HEK293 (cell line): Measurements from ENCODE around the gene FAM120C.

Experiments
- GFI1B ChIP-seq: fragments of 450-650 bp; formaldehyde crosslinking; IDR thresholded peaks from 2 replicates; pipeline ENCODE4 v1.5.1; 2016; ENCODE audit warnings: missing biosample characterization, missing genetic modification characterization
- HOXA7 ChIP-seq: sonication (generic); formaldehyde crosslinking; IDR thresholded peaks from 2 replicates; pipeline ENCODE4 v1.8.1; 2022; ENCODE audit warnings: missing genetic modification reagents, borderline replicate concordance
- KLF10 ChIP-seq: fragments of 450-650 bp; IDR thresholded peaks from 2 replicates; pipeline ENCODE4 v1.5.1; 2018; ENCODE audit warnings: missing biosample characterization, mild to moderate bottlenecking, missing genetic modification characterization
- KLF9 ChIP-seq: fragments of 450-650 bp; formaldehyde crosslinking; IDR thresholded peaks from 2 replicates; pipeline ENCODE4 v1.5.1; 2016; ENCODE audit warnings: missing biosample characterization, missing genetic modification characterization, low read depth
- OSR2 ChIP-seq: fragments of 450-650 bp; formaldehyde crosslinking; IDR thresholded peaks from 2 replicates; pipeline ENCODE4 v1.5.1; 2016; ENCODE audit warnings: missing biosample characterization, missing genetic modification characterization
- SALL2 ChIP-seq: fragments of 450-650 bp; formaldehyde crosslinking; IDR thresholded peaks from 2 replicates; pipeline ENCODE4 v1.5.0; 2017; ENCODE audit warnings: missing biosample characterization, mild to moderate bottlenecking, missing genetic modification characterization, borderline replicate concordance
- ZBTB48 ChIP-seq: fragments of 450-650 bp; formaldehyde crosslinking; IDR thresholded peaks from 2 replicates; pipeline ENCODE4 v1.5.1; 2016; ENCODE audit warnings: missing biosample characterization, missing genetic modification characterization
- ZIC2 ChIP-seq: fragments of 450-650 bp; formaldehyde crosslinking; IDR thresholded peaks from 2 replicates; pipeline ENCODE4 v1.5.1; 2016; ENCODE audit warnings: missing biosample characterization, missing genetic modification characterization
- ZNF10 ChIP-seq: fragments of 450-650 bp; formaldehyde crosslinking; IDR thresholded peaks from 2 replicates; pipeline ENCODE4 v1.5.1; 2017; ENCODE audit warnings: missing biosample characterization, missing genetic modification characterization
- ZNF114 ChIP-seq: fragments of 450-650 bp; formaldehyde crosslinking; IDR thresholded peaks from 2 replicates; pipeline ENCODE4 v1.5.0; 2017; ENCODE audit warnings: missing biosample characterization, missing genetic modification characterization
- ZNF132 ChIP-seq: fragments of 450-650 bp; formaldehyde crosslinking; IDR thresholded peaks from 2 replicates; pipeline ENCODE4 v1.5.1; 2017; ENCODE audit warnings: missing biosample characterization, missing genetic modification characterization, borderline replicate concordance
- ZNF175 ChIP-seq: fragments of 450-650 bp; formaldehyde crosslinking; IDR thresholded peaks from 2 replicates; pipeline ENCODE4 v1.5.1; 2016; ENCODE audit warnings: missing biosample characterization, missing genetic modification characterization
- ZNF214 ChIP-seq: fragments of 450-650 bp; formaldehyde crosslinking; IDR thresholded peaks from 2 replicates; pipeline ENCODE4 v1.5.1; 2017; ENCODE audit warnings: missing biosample characterization, mild to moderate bottlenecking, missing genetic modification characterization, borderline replicate concordance
- ZNF223 ChIP-seq: fragments of 450-650 bp; formaldehyde crosslinking; IDR thresholded peaks from 2 replicates; pipeline ENCODE4 v1.5.1; 2016; ENCODE audit warnings: missing biosample characterization, missing genetic modification characterization
- ZNF292 ChIP-seq: fragments of 450-650 bp; formaldehyde crosslinking; IDR thresholded peaks from 2 replicates; pipeline ENCODE4 v1.5.1; 2016; ENCODE audit warnings: low read depth, missing biosample characterization, missing genetic modification characterization, borderline replicate concordance
- ZNF302 ChIP-seq: fragments of 450-650 bp; formaldehyde crosslinking; IDR thresholded peaks from 2 replicates; pipeline ENCODE4 v1.5.1; 2016; ENCODE audit warnings: missing biosample characterization, missing genetic modification characterization, low read depth
- ZNF324 ChIP-seq: fragments of 450-650 bp; formaldehyde crosslinking; IDR thresholded peaks from 2 replicates; pipeline ENCODE4 v1.5.1; 2016; ENCODE audit warnings: missing biosample characterization, missing genetic modification characterization
- ZNF404 ChIP-seq: fragments of 450-650 bp; formaldehyde crosslinking; IDR thresholded peaks from 2 replicates; pipeline ENCODE4 v1.5.1; 2017; ENCODE audit warnings: missing biosample characterization, missing genetic modification characterization
- ZNF433 ChIP-seq: fragments of 450-650 bp; formaldehyde crosslinking; IDR thresholded peaks from 2 replicates; pipeline ENCODE4 v1.5.1; 2016; ENCODE audit warnings: missing biosample characterization, missing genetic modification characterization, low read depth
- ZNF501 ChIP-seq: fragments of 450-650 bp; formaldehyde crosslinking; IDR thresholded peaks from 2 replicates; pipeline ENCODE4 v1.5.1; 2016; ENCODE audit warnings: missing biosample characterization, missing genetic modification characterization
- ZNF624 ChIP-seq: fragments of 450-650 bp; formaldehyde crosslinking; IDR thresholded peaks from 2 replicates; pipeline ENCODE4 v1.5.1; 2017; ENCODE audit warnings: missing biosample characterization, missing genetic modification characterization
- ZNF707 ChIP-seq: fragments of 450-650 bp; formaldehyde crosslinking; IDR thresholded peaks from 2 replicates; pipeline ENCODE4 v1.5.1; 2016; ENCODE audit warnings: missing biosample characterization, missing genetic modification characterization
- TF ChIP-seq, protein P1 (sequence below): fragments of 450-650 bp; formaldehyde crosslinking; IDR thresholded peaks from 2 replicates; pipeline ENCODE4 v1.5.1; 2016; ENCODE audit warnings: missing biosample characterization, missing genetic modification characterization, borderline replicate concordance
- TF ChIP-seq, protein P2 (sequence below): fragments of 450-650 bp; formaldehyde crosslinking; IDR thresholded peaks from 2 replicates; pipeline ENCODE4 v1.5.1; 2016; ENCODE audit warnings: missing biosample characterization, missing genetic modification characterization
- TF ChIP-seq, protein P3 (sequence below): fragments of 450-650 bp; formaldehyde crosslinking; IDR thresholded peaks from 2 replicates; pipeline ENCODE4 v1.5.1; 2017; ENCODE audit warnings: missing biosample characterization, missing genetic modification characterization
- TF ChIP-seq, protein P4 (sequence below): fragments of 450-650 bp; formaldehyde crosslinking; IDR thresholded peaks from 2 replicates; pipeline ENCODE4 v1.5.1; 2017; ENCODE audit warnings: missing biosample characterization, mild to moderate bottlenecking, missing genetic modification characterization, moderate library complexity
- TF ChIP-seq, protein P5 (sequence below): fragments of 450-650 bp; formaldehyde crosslinking; IDR thresholded peaks from 2 replicates; pipeline ENCODE4 v1.5.1; 2016; ENCODE audit warnings: missing biosample characterization, missing genetic modification characterization, borderline replicate concordance
- TF ChIP-seq, protein P6 (sequence below): fragments of 450-650 bp; formaldehyde crosslinking; IDR thresholded peaks from 2 replicates; pipeline ENCODE4 v1.5.1; 2016; ENCODE audit warnings: missing biosample characterization, missing genetic modification characterization

Gene FAM120C

DNA sequence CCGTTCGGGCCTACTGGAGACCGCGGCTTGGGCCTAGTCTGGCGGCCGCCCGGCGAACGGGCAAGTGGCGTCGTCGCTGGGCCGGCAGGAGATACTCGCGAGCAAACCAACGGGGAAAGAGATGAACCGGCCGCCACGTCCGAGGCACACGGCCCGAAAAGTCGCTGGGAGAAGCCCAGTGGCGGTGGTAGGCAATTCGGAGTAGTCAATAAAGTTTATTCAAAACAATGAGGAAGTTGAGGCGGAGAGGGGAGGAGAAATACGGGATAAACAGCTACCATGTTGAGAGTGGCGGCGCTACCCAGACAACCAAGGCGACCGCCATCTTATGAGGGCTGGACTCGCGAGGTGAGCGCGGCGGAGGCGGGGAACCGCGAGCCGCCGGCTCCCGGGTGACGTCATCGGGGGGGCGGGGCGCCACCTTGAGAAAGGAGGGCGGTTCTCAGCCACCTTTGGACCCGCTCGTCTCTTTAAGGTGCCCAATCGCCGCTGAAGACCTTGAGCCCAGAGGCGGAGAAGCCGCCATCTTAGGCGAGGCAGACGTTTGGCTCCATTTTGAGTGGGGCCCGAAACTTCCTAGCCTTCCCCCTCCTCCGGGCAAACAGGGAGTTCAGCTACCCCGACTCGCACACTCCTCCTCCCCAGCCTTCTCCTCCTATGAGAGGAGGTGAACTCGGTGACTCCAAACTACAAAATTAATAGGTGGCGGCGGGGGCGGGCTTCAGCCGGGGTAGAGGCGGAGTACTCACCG, 138.8 kb downstream of the FAM120C start, which contains the start of gene PHF8 (continued):
- TF ChIP-seq ZNF132 (tag by site-specific recombination) = no peak
- TF ChIP-seq GFI1B (tag by site-specific recombination) = no peak
- TF ChIP-seq ZNF175 = no peak
- TF ChIP-seq ZNF302 (tag by site-specific recombination) = no peak
- TF ChIP-seq, protein P1, sequence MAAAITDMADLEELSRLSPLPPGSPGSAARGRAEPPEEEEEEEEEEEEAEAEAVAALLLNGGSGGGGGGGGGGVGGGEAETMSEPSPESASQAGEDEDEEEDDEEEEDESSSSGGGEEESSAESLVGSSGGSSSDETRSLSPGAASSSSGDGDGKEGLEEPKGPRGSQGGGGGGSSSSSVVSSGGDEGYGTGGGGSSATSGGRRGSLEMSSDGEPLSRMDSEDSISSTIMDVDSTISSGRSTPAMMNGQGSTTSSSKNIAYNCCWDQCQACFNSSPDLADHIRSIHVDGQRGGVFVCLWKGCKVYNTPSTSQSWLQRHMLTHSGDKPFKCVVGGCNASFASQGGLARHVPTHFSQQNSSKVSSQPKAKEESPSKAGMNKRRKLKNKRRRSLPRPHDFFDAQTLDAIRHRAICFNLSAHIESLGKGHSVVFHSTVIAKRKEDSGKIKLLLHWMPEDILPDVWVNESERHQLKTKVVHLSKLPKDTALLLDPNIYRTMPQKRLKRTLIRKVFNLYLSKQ (tag by site-specific recombination) = no peak
- no peak for TF ChIP-seq ZNF214 (tag by site-specific recombination)
- 0 out of 2 replicates have a peak, but pooled peaks have one; percentile 58 for TF ChIP-seq ZBTB48 (tag by site-specific recombination)
- TF ChIP-seq ZNF292 (tag by site-specific recombination) = no peak
- TF ChIP-seq OSR2 = 0 out of 2 replicates have a peak, but pooled peaks have one; percentile 10
- no peak for TF ChIP-seq ZNF223 (tag by site-specific recombination)
- TF ChIP-seq, protein P2, sequence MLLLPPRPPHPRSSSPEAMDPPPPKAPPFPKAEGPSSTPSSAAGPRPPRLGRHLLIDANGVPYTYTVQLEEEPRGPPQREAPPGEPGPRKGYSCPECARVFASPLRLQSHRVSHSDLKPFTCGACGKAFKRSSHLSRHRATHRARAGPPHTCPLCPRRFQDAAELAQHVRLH (tag by site-specific recombination) = peak; percentile 91
- TF ChIP-seq, protein P3, sequence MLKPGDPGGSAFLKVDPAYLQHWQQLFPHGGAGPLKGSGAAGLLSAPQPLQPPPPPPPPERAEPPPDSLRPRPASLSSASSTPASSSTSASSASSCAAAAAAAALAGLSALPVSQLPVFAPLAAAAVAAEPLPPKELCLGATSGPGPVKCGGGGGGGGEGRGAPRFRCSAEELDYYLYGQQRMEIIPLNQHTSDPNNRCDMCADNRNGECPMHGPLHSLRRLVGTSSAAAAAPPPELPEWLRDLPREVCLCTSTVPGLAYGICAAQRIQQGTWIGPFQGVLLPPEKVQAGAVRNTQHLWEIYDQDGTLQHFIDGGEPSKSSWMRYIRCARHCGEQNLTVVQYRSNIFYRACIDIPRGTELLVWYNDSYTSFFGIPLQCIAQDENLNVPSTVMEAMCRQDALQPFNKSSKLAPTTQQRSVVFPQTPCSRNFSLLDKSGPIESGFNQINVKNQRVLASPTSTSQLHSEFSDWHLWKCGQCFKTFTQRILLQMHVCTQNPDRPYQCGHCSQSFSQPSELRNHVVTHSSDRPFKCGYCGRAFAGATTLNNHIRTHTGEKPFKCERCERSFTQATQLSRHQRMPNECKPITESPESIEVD (tag by site-specific recombination) = no peak
- TF ChIP-seq ZNF707 (tag by site-specific recombination) = no peak
- TF ChIP-seq, protein P4, sequence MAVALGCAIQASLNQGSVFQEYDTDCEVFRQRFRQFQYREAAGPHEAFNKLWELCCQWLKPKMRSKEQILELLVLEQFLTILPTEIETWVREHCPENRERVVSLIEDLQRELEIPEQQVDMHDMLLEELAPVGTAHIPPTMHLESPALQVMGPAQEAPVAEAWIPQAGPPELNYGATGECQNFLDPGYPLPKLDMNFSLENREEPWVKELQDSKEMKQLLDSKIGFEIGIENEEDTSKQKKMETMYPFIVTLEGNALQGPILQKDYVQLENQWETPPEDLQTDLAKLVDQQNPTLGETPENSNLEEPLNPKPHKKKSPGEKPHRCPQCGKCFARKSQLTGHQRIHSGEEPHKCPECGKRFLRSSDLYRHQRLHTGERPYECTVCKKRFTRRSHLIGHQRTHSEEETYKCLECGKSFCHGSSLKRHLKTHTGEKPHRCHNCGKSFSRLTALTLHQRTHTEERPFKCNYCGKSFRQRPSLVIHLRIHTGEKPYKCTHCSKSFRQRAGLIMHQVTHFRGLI = peak; percentile 73
- TF ChIP-seq KLF9 (tag by site-specific recombination) = peak; percentile 79; the same call in 1 of the 2 replicates
- TF ChIP-seq ZNF501 (tag by site-specific recombination) = peak; percentile 97
- no peak for TF ChIP-seq ZNF624
- no peak for TF ChIP-seq ZNF404 (tag by site-specific recombination)
- peak; percentile 93 for TF ChIP-seq ZNF324
- TF ChIP-seq, protein P5, sequence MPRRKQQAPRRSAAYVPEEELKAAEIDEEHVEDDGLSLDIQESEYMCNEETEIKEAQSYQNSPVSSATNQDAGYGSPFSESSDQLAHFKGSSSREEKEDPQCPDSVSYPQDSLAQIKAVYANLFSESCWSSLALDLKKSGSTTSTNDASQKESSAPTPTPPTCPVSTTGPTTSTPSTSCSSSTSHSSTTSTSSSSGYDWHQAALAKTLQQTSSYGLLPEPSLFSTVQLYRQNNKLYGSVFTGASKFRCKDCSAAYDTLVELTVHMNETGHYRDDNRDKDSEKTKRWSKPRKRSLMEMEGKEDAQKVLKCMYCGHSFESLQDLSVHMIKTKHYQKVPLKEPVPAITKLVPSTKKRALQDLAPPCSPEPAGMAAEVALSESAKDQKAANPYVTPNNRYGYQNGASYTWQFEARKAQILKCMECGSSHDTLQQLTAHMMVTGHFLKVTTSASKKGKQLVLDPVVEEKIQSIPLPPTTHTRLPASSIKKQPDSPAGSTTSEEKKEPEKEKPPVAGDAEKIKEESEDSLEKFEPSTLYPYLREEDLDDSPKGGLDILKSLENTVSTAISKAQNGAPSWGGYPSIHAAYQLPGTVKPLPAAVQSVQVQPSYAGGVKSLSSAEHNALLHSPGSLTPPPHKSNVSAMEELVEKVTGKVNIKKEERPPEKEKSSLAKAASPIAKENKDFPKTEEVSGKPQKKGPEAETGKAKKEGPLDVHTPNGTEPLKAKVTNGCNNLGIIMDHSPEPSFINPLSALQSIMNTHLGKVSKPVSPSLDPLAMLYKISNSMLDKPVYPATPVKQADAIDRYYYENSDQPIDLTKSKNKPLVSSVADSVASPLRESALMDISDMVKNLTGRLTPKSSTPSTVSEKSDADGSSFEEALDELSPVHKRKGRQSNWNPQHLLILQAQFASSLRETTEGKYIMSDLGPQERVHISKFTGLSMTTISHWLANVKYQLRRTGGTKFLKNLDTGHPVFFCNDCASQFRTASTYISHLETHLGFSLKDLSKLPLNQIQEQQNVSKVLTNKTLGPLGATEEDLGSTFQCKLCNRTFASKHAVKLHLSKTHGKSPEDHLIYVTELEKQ (tag by site-specific recombination) = no peak; the same call in 1 of the 2 replicates
- TF ChIP-seq ZNF114 (tag by site-specific recombination) = no peak
- no peak for TF ChIP-seq HOXA7 (CRISPR knock-in tag)
- 0 out of 2 replicates have a peak, but pooled peaks have one; percentile 53 for TF ChIP-seq ZNF10 (tag by site-specific recombination)
- TF ChIP-seq SALL2 = no peak
- TF ChIP-seq ZNF433 (tag by site-specific recombination) = no peak
- TF ChIP-seq KLF10 (tag by site-specific recombination) = peak; percentile 34; the same call in 1 of the 2 replicates
- TF ChIP-seq, protein P6, sequence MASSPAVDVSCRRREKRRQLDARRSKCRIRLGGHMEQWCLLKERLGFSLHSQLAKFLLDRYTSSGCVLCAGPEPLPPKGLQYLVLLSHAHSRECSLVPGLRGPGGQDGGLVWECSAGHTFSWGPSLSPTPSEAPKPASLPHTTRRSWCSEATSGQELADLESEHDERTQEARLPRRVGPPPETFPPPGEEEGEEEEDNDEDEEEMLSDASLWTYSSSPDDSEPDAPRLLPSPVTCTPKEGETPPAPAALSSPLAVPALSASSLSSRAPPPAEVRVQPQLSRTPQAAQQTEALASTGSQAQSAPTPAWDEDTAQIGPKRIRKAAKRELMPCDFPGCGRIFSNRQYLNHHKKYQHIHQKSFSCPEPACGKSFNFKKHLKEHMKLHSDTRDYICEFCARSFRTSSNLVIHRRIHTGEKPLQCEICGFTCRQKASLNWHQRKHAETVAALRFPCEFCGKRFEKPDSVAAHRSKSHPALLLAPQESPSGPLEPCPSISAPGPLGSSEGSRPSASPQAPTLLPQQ (tag by site-specific recombination) = peak; percentile 72; the same call in 1 of the 2 replicates
- TF ChIP-seq ZIC2 (tag by site-specific recombination) = peak; percentile 75
